NCI-H2107 (cell line): ENCODE results near the gene NABP1.
A peak's percentile ranks its signal among the peaks of the same experiment; 100 is the strongest.

Experiments used
- DNase-seq: peaks from one replicate; lab custom pipeline; 2025; lab: John Stamatoyannopoulos, UW

Gene NABP1

GRCh38 chr2:191707542-191707941 lies 29.6 kb downstream of the NABP1 start:
- DNase-seq, result no peak

- no peak for DNase-seq
Measured at GRCh38 chr2:191710411-191710900, 32.5 kb downstream of the NABP1 start.

GRCh38 chr2:191711621-191712020 lies 33.7 kb downstream of the NABP1 start:
- no peak for DNase-seq

- no peak for DNase-seq
Measured at GRCh38 chr2:191713837-191714236, 35.9 kb downstream of the NABP1 start.

- DNase-seq, result peak; percentile 36
Measured at GRCh38 chr2:191714925-191715324, 37.0 kb downstream of the NABP1 start.

GRCh38 chr2:191715471-191715870 lies 37.5 kb downstream of the NABP1 start:
- no peak for DNase-seq

- no peak for DNase-seq
Measured at GRCh38 chr2:191719261-191719660, 41.3 kb downstream of the NABP1 start.

- no peak for DNase-seq
Measured at GRCh38 chr2:191719938-191720337, 42.0 kb downstream of the NABP1 start.

- no peak for DNase-seq
Measured at GRCh38 chr2:191721331-191721730, 43.4 kb downstream of the NABP1 start.

- peak; percentile 22 for DNase-seq
Measured at GRCh38 chr2:191724015-191724414, 46.1 kb downstream of the NABP1 start.

- DNase-seq, result no peak
Measured at GRCh38 chr2:191728750-191729624, 51.1 kb downstream of the NABP1 start.

GRCh38 chr2:191730263-191730662 lies 52.3 kb downstream of the NABP1 start:
- DNase-seq, result no peak
